Adrenal gland (tissue), 5 donors: ENCODE results near the gene DNAJC15.

Experiments used
- CTCF ChIP-seq, 6 experiments: fragments of 450-650 bp in 4 of 6; fragments of 200-600 bp in 2 of 6; sonication (generic) in 1 of 6; IDR thresholded peaks; 1 replicate in 5 of 6; 2 replicates in 1 of 6; pipeline versions ENCODE4 v1.5.1 to v1.8.0; 2016 to 2021; ENCODE audit warnings: antibody characterized with exemption in 6 of 6, mild to moderate bottlenecking in 2 of 6, moderate library complexity in 1 of 6
- POLR2A ChIP-seq, 2 donors: fragments of 450-650 bp; IDR thresholded peaks; one replicate each; pipeline ENCODE4 v1.6.1; 2017; ENCODE audit warnings: antibody characterized with exemption in 2 of 2, mild to moderate bottlenecking in 2 of 2, moderate library complexity in 1 of 2
- donor health status: DM: no; HTN: no; CAD: no.

DNA sequence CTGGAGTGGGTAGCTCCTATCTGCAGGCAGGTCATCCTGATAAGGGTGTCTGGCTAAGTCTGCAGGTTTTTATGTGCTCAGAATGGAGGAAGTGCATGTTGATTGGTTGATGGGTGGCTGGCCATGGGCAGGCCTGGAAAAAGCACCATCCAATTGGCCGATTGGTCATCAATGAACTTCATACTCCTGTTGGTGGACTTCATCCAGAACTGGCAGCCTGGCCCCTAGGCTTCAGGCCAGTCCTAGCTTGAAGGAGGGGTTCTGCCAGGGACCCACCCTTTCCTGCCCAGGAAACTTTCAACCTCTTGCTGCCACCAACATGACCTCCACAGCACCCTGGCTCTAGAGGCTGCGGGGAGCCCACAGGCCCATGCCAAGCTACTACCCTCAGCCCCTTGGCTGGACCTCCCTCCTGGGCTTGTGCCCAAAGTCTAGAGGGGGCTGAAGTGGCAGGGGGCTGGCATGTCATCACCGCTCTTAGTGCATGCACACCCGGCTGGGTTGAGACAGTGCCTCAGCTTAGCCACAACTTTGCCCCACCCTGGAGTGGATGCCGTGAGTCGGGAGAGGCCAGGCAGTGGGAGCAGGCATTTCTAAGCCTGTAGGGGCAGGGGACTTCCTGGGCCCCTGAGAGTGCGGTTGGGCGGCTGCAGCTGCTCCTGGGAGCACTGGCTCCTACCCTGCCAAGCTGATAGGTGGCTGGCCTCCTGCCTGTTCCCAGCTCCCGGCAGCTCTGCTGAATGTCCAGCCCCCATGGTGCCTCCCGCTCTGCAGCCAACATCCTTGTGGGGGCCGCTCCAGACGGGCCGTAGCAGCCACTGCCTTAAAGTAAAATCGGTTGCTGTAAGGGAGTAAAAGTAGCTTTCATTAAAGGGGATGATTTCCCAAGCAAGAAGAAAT lies 13.2 kb downstream of the DNAJC15 start:
- TF ChIP-seq CTCF (IDR thresholded peaks at IDR 0.05) (no peak), POLR2A (IDR thresholded peaks at IDR 0.05) (no peak)
